OCI-LY1 (cell line): Measurements from ENCODE around the gene ERLIN1.

Experiments
- H2AFZ ChIP-seq: fragments of 200-600 bp; sonication (generic), shearing (Covaris generic); 2 replicates; pipeline ENCODE4 v1.6.0; 2014; ENCODE audit warnings: antibody characterized with exemption, mild to moderate bottlenecking, low read length
- H3F3A ChIP-seq: fragments of 200-600 bp; sonication (generic), shearing (Covaris generic); 2 replicates; pipeline ENCODE4 v1.6.0; 2014; ENCODE audit warnings: mild to moderate bottlenecking, antibody characterized with exemption, low read length, moderate library complexity; ENCODE audit not compliant: insufficient read depth
- H3K27ac ChIP-seq: fragments of 200-600 bp; sonication (generic); 2 replicates; pipeline ENCODE4 v1.5.1; 2014; ENCODE audit warnings: low read length, mixed run types, mild to moderate bottlenecking, low read depth; ENCODE audit not compliant: poor library complexity, severe bottlenecking
- H3K27me3 ChIP-seq: fragments of 200-600 bp; sonication (generic); 2 replicates; pipeline ENCODE4 v1.6.0; 2014; ENCODE audit warnings: antibody characterized with exemption, mild to moderate bottlenecking, low read length, moderate library complexity; ENCODE audit not compliant: insufficient read depth
- H3K36me3 ChIP-seq: fragments of 200-600 bp; sonication (generic); 2 replicates; pipeline ENCODE4 v1.6.1; 2014; ENCODE audit warnings: mild to moderate bottlenecking, antibody characterized with exemption, low read length, moderate library complexity, mixed read lengths; ENCODE audit not compliant: insufficient read depth
- H3K4me1 ChIP-seq: fragments of 200-600 bp; sonication (generic); 2 replicates; pipeline ENCODE4 v1.5.1; 2014; ENCODE audit warnings: mild to moderate bottlenecking, low read length, moderate library complexity; ENCODE audit not compliant: insufficient read depth, severe bottlenecking
- H3K4me2 ChIP-seq: fragments of 200-600 bp; sonication (generic), shearing (Covaris generic); 2 replicates; pipeline ENCODE4 v1.6.1; 2014; ENCODE audit warnings: low read length
- H3K4me3 ChIP-seq: fragments of 200-600 bp; sonication (generic); 2 replicates; pipeline ENCODE4 v1.5.1; 2014; ENCODE audit warnings: low read length, low read depth, mild to moderate bottlenecking, mixed read lengths; ENCODE audit not compliant: poor library complexity, severe bottlenecking
- H3K79me2 ChIP-seq: fragments of 200-600 bp; shearing (Covaris generic); 2 replicates; pipeline ENCODE4 v1.6.1; 2016; ENCODE audit warnings: mixed run types, low read length, mixed read lengths; ENCODE audit not compliant: insufficient read depth
- H3K9ac ChIP-seq: fragments of 200-600 bp; sonication (generic), shearing (Covaris generic); 2 replicates; pipeline ENCODE4 v1.6.1; 2014; ENCODE audit warnings: mild to moderate bottlenecking, low read length, mixed read lengths
- H3K9me2 ChIP-seq: fragments of 200-600 bp; sonication (generic), shearing (Covaris generic); 2 replicates; pipeline ENCODE4 v1.6.1; 2014; ENCODE audit warnings: low read depth, mild to moderate bottlenecking, low read length, mixed read lengths
- H3K9me3 ChIP-seq: fragments of 200-600 bp; shearing (Covaris generic); 2 replicates; pipeline ENCODE4 v1.6.1; 2014; ENCODE audit warnings: low read length, mixed read lengths
- H4K20me1 ChIP-seq: fragments of 200-600 bp; sonication (generic), shearing (Covaris generic); 2 replicates; pipeline ENCODE4 v1.6.0; 2016; ENCODE audit warnings: mild to moderate bottlenecking, low read length; ENCODE audit not compliant: insufficient read depth
- EZH2 ChIP-seq: fragments of 200-600 bp; sonication (generic), shearing (Covaris generic); IDR thresholded peaks from 2 replicates; pipeline ENCODE4 v1.8.0; 2017; ENCODE audit warnings: borderline replicate concordance, mixed run types, mild to moderate bottlenecking, antibody characterized with exemption, low read length, moderate library complexity, mixed read lengths
- TF ChIP-seq, protein P1 (sequence below): fragments of 200-600 bp; sonication (generic), shearing (Covaris generic); IDR thresholded peaks from 2 replicates; pipeline ENCODE4 v1.5.1; 2017; ENCODE audit warnings: mild to moderate bottlenecking, antibody characterized with exemption, low read length, moderate library complexity, mixed read lengths

ERLIN1 gene

DNA sequence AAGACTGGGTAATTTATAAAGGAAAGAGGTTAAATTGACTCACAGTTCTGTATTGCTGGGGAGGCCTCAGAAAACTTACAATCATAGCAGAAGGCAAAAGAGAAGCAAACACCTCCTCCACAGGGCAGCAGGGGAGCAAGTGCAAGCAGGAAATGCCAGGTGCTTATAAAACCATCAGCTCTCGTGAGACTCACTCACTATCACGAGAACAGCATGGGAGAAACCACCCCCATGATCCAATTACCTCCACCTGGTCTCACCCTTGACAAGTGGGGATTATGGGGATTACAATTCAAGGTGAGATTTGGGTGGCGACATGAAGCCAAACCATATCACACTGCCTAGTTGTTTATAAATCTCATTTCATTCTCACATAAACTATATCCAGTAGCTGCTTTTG lies 76.2 kb downstream of the ERLIN1 start:
- H4K20me1 ChIP-seq = no peaks in the 10 kb centered on the region
- no peaks in the 10 kb centered on the region for H3K79me2 ChIP-seq
- TF ChIP-seq, protein P1, sequence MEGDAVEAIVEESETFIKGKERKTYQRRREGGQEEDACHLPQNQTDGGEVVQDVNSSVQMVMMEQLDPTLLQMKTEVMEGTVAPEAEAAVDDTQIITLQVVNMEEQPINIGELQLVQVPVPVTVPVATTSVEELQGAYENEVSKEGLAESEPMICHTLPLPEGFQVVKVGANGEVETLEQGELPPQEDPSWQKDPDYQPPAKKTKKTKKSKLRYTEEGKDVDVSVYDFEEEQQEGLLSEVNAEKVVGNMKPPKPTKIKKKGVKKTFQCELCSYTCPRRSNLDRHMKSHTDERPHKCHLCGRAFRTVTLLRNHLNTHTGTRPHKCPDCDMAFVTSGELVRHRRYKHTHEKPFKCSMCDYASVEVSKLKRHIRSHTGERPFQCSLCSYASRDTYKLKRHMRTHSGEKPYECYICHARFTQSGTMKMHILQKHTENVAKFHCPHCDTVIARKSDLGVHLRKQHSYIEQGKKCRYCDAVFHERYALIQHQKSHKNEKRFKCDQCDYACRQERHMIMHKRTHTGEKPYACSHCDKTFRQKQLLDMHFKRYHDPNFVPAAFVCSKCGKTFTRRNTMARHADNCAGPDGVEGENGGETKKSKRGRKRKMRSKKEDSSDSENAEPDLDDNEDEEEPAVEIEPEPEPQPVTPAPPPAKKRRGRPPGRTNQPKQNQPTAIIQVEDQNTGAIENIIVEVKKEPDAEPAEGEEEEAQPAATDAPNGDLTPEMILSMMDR = no peak
- no peak for TF ChIP-seq EZH2
- H3K27ac ChIP-seq = no peak overlapping the region
- no peaks in the 10 kb centered on the region for H3K4me1 ChIP-seq
- no peaks in the 10 kb centered on the region for H3K9me2 ChIP-seq
- no peak overlapping the region for H3K4me3 ChIP-seq
- H3F3A ChIP-seq = no peaks in the 10 kb centered on the region
- no peaks in the 10 kb centered on the region for H3K9me3 ChIP-seq
- no peaks in the 10 kb centered on the region for H3K36me3 ChIP-seq
- H3K4me2 ChIP-seq = no peak overlapping the region
- no peak overlapping the region for H2AFZ ChIP-seq
- H3K9ac ChIP-seq = no peak overlapping the region
- H3K27me3 ChIP-seq = no peaks in the 10 kb centered on the region

DNA sequence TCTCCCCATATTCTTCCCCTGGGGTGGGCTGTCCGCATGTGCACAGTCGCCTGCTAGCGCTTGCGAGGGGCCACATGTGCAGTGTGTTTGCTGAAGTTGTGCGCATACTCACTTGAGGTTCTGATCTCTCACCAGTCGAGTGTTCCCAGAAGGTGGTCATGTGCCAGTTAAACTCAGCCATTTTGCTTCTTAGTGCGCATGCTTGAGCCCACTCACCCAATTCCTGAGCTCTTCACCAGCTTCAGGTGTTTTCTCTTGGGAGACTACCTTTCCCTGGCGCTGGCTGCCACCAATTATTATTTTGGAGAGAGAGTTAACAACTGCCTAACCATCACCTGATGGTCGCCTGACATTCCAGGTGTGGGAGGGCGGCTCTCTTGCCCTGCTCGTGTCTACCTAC lies 79.0 kb downstream of the ERLIN1 start:
- H2AFZ ChIP-seq = no peak overlapping the region
- H3F3A ChIP-seq = no peaks in the 10 kb centered on the region
- no peaks in the 10 kb centered on the region for H4K20me1 ChIP-seq
- no peaks in the 10 kb centered on the region for H3K36me3 ChIP-seq
- H3K9me2 ChIP-seq = no peaks in the 10 kb centered on the region
- no peaks in the 10 kb centered on the region for H3K4me1 ChIP-seq
- TF ChIP-seq EZH2 = no peak
- TF ChIP-seq, protein P1 = no peak
- H3K79me2 ChIP-seq = no peaks in the 10 kb centered on the region
- no peaks in the 10 kb centered on the region for H3K27me3 ChIP-seq
- no peak overlapping the region for H3K4me2 ChIP-seq
- no peaks in the 10 kb centered on the region for H3K9me3 ChIP-seq
- H3K9ac ChIP-seq = no peak overlapping the region
- no peak overlapping the region for H3K4me3 ChIP-seq
- H3K27ac ChIP-seq = no peak overlapping the region

DNA sequence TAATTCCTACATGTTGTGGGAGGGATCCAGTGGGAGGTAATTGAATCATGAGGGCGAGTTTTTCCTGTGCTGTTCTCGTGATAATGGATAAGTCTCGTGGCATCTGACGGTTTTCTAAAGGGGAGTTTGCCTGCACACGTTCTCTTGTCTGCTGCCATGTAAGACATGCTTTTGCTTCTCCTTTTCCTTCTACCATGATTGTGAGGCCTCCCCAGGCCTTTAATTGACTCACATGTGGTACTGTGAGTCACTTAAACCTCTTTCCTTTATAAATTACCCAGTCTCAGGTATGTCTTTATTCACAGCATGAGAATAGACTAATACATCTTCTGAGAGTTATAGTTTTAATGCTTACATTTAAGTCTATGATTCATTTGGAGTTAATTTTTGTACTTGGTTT lies 81.5 kb downstream of the ERLIN1 start:
- H3K27ac ChIP-seq = no peak overlapping the region

More for the DNA sequence above, 81.5 kb downstream of the ERLIN1 start:
- TF ChIP-seq, protein P1 = no peak
- no peak for TF ChIP-seq EZH2
- H3K36me3 ChIP-seq = no peaks in the 10 kb centered on the region
- H3K9me3 ChIP-seq = no peaks in the 10 kb centered on the region
- no peaks in the 10 kb centered on the region for H3K79me2 ChIP-seq
- no peaks in the 10 kb centered on the region for H3K4me1 ChIP-seq
- H3F3A ChIP-seq = no peaks in the 10 kb centered on the region
- H2AFZ ChIP-seq = no peak overlapping the region
- H3K27me3 ChIP-seq = no peaks in the 10 kb centered on the region
- H3K9ac ChIP-seq = no peak overlapping the region
- no peak overlapping the region for H3K4me2 ChIP-seq
- no peak overlapping the region for H3K4me3 ChIP-seq
- H4K20me1 ChIP-seq = no peaks in the 10 kb centered on the region
- H3K9me2 ChIP-seq = no peaks in the 10 kb centered on the region
